HG02678 (cell line): ENCODE data around the gene FILIP1L.

Source experiments
- ATAC-seq: cut with Tn5 transposase; IDR thresholded peaks from one replicate; pipeline ENCODE4 v1.9.1; 2021; ENCODE audit warnings: mild to moderate bottlenecking, moderate library complexity; ENCODE audit not compliant: unreplicated experiment

Gene FILIP1L

DNA sequence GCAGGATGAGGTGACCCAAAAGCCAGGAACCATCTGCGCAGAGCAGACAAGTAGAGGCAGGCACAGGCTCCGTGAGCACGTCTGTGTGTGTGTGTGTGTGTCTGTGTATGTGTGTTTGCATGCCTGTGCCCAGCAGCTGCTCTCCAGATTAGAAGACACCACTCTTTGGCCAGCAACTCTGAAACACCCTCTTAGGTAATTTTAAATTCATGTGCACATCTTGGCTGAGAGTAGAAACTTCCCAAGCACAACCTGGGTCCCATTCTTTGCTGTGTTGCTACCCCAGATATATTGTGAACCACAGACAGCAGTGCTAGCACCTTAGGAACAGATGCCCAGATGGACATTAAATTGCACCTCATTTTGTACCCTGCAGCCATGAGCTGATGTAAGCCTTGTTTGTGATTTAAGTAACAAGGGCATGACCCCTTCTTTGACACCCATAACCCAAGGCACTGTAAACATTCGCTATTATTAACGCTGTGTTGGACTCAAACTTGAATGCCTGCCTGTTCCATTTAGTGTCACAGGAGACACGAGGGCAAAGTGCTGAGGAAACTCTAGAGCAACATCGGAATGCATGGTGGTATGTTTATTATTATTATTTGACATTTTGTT, at the start of gene FILIP1L:
FILIP1L (minus strand) TSS at position 89 of the 618 bp plus-strand sequence.
- ATAC-seq = no peak

DNA sequence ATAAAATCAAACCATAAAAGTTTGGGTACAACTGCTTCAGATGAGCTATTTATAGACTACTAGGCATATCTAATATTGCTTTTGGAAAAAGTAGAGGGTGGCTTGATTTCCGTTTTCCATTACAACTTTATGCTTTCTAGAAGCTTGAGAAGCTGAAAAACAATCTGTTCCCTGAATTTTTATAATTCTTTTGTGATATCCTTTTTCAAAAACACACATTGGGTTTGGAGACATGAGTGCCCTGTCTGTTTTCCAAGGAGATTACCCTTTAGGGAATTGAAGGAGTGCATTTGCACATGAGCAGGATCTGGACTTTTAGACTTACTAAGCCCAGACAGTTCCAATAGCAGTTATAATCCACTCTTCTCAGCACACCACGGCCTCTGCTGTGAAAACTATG, 49.5 kb upstream of the FILIP1L start:
- no peak for ATAC-seq

- no peak for ATAC-seq
Measured at GRCh38 chr3:100160521-100160920, 46.2 kb upstream of the FILIP1L start.

- ATAC-seq = no peak
Measured at GRCh38 chr3:100159331-100160153, 45.2 kb upstream of the FILIP1L start.

DNA sequence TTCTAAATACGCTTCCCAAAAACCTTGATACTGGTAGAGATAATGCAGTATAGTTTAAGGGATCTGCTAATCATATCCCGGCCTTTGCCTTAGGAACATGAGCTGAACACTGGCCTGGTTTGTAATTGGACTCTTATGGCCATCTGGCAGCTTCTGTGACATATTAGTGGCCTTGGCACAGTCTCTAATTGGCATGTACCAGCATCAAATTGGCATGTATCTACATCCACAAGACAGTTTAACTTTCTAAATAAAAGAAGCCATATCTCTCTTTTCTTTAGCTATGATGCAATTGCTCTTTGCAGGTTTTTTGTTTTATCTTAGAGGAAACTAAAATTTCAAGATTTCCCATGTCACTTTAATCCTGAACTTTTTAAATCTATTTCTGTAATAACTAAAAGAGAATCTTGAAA, 44.6 kb upstream of the FILIP1L start:
- no peak for ATAC-seq

DNA sequence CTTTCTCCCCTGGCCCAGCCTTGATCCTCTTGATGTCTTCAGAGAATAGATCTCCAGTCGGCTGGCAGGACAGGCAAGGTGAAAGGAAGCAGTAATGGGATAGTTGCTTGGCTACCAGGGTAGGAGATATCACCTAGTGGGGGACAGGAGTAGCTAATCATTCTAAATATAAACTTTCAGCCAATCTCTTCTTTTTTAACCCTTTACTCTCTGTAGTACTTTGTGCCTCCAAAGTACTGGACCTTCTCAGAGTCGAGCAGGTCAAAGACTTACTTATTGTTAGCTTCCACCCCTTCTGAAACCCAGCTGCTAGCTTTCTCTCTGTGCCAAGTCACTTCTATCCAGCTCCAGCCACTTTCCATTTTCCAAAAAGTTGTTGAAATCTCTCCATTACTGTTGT, 43.4 kb upstream of the FILIP1L start:
- no peak for ATAC-seq

GRCh38 chr3:100155590-100155989, 41.3 kb upstream of the FILIP1L start:
- no peak for ATAC-seq

- ATAC-seq = no peak
Measured at GRCh38 chr3:100155128-100155527, 40.8 kb upstream of the FILIP1L start.

DNA sequence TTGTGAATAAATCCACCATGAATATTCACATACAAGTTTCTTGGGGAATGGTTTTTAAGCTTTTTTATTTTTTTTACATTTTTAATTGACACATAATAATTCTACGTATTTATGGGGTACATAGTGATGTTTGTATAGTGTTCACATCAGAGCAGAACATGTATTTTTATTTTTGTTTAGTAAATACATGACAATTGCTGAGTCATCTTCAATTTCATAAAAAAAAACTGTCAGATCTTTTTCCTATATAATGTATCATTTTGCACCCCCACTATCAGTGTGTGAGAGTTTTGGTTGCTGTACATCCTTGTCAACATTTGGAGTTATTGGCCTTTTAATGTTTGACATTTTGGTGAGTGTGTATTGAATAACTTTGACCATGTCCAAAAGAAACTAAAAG, 39.9 kb upstream of the FILIP1L start:
- ATAC-seq = no peak

DNA sequence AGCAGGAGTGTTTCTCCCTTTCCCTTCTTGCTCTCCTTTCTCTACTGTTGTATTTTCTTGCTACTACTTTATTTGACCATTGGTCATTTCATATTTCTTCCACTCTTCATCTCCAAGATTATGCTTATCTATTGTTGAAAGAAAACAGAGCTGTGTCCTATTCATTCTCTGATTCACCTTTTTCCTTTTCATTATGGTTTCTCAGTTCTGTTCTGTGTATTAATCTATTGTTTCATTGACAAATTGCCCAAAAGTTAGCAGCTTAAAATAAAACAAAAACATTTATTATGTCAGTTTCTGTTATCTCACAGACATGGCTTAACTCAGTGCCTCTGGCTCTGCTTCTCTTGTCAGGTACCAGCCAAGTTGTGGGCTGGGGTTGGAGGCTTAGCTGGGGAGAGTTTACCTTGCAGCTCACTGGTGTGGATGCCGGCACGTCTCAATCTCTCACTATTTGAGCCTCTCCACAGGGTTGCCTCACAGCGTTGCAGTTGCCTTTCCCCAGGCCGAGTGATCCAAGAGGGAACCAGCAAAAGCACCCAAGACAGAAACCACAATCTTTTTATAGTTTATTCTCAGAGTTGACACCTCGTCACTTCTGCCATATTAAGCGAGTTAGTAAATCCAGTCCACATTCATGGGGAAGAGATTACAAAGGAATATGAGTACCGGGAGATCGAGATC, 36.9 kb upstream of the FILIP1L start:
- ATAC-seq = no peak

- no peak for ATAC-seq
Measured at GRCh38 chr3:100150473-100150872, 36.2 kb upstream of the FILIP1L start.

DNA sequence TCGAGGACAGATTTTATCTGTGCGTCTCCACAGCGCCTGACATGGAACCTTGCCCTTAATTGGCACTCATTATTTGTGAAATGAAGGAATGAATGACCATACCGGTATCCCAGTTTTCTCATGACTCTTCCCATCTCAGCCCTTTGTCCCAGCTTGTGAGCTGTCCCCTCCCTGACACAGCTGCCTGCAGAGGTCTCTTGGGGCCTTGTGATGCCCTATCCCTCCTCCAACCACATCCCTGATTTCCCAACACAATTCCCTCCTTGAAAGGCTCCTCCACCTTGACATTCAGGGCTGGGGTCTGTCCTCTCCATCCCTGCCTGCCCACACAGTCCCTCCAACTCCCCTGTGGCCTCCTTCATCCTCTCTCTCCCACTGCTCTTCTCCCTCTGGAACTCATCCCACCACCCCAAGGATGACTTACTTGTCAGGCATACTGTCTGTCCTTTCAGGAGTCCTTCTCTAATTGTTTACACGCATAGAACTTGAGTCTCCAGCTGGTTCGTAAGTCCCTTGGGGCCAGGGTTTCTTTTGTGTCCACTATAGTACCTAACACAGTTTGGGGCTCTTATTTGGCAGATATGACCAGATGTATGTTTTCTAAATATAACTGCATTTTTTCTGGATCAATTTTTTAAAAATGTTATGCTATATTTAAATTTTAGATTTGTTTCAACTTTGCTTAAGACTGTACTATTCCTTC, 35.6 kb upstream of the FILIP1L start:
- ATAC-seq = no peak

- no peak for ATAC-seq
Measured at GRCh38 chr3:100149130-100149529, 34.8 kb upstream of the FILIP1L start.

DNA sequence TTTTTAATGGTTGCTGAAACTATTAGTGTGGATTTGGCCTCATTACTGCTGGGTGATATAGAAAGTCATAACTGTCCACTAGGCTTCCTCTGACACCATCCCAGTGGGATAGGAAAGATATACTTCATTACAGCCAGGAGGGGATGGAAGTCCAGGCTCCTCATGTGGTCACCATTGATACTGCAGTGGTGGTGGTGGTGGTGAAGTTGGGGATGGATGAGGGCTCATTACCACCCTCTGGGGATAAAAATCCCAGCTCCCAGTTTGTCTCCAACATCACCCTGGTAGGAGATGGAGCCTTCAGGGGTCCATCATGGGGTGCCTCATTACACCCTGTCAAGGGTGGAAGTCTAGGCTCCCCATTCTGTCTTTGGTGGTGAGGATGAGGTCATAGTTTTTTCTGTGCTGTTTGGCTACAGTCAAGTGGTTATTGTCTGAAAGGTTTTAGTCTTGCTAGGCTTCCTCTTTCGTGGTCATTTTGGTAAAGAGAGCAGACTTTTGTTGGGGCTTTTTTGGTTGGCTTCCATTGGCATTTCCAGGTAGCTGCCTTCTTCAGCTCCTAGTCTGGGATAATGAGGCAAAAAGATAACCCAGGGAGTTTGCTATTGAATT, 30.1 kb upstream of the FILIP1L start:
- ATAC-seq = peak; percentile 72

DNA sequence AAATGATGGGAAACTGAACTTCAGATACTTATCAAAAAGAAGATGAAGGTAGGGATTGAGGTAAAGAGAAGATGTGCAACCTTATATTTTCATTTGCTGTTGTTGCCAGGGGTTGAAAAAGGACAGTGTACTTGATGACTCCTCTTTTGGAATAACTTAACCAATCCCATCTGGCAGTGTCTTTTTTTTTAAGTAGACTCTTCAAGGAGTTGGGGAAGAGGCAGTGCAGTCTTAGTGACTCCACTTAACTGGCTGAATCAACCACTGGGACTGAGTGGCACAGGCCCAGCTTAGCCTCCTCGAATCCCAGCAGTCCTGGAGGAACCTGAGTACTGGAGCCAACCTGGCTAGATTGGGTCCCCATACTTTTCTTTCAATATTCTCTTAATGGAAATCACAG, 27.3 kb upstream of the FILIP1L start:
- no peak for ATAC-seq

DNA sequence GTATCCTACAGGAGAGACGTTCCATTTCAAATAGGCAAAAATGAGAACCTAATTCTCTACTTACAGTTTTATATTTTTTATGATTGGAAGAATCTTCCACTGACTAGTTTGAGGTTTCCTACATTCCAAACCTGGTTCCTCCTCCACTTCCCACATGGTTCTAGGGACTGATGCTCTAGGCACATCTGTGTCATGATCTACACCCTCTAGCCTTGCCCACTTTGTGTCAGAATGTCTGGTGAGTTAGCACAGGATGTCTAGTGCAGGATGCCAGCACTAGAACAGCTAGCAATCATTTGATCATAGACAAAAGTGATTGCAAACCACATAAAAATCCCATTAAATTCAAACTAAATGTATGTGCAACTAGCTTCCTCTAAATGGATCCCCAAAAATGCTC, 26.7 kb upstream of the FILIP1L start:
- no peak for ATAC-seq

GRCh38 chr3:100136921-100137320, 22.6 kb upstream of the FILIP1L start:
- no peak for ATAC-seq

GRCh38 chr3:100131241-100131640, 16.9 kb upstream of the FILIP1L start:
- ATAC-seq = no peak

DNA sequence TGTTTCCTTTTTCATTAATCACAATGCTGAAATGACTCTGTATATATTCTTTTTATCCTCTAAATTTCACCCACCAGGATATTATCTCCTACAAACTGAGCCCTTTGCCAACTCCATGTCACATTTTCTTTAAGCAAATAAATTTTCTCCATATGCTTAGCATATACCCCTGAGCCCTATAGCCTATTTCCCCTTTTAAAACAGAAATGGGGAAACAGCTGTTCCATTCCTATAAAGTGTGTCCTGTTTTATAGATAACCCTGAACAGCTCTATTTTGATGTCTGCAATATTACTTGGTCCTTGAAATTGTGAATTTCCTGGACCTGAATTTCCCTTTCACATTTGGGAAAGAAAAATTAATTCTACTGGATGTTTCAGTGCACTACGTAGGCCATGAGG, 15.6 kb upstream of the FILIP1L start:
- ATAC-seq = no peak

DNA sequence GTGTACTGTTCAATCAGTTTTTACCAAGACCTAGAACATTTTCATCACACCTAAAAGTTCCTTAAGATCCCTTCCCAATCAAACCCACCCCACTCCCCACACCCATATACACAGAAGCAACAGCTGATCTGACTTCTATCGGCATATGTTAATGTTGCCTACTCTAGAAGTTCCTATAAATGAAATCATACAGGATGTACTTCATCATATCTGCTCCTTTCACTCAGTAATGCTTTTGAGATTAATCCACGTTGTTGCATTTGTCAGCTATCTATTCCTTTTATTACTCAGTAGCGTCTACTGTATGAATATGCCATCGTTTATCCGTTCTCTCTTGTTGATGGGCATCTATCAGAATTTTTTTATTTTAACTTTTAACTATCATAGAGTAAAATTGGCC, 14.3 kb upstream of the FILIP1L start:
- no peak for ATAC-seq

GRCh38 chr3:100127792-100128191, 13.5 kb upstream of the FILIP1L start:
- ATAC-seq = no peak
